ENCODE results near the gene RAB6A. TPM values are rescaled to one million over a fixed set of nuclear protein-coding genes. Genes with fewer than 3 reads are reported as not detected.
A peak's percentile ranks its signal among the peaks of the same experiment; 100 is the strongest.

Gene RAB6A
- total RNA-seq, 1 experiment from 2014 or later, result 142 TPM

GRCh38 chr11:73659961-73660360 lies 100.9 kb downstream of the RAB6A start:
- H3K9me3 ChIP-seq (ENCODE audit: insufficient read depth, low read depth), result no peaks in the 10 kb centered on the region
- H3K79me2 ChIP-seq (ENCODE audit: low read depth), result no peaks in the 10 kb centered on the region
- peaks cover 14% of the 10 kb centered on the region for H3K4me1 ChIP-seq (replicated peaks; ENCODE audit: insufficient read depth)
- H3F3A ChIP-seq (ENCODE audit: insufficient read depth, low read depth), result peaks cover 17% of the 10 kb centered on the region; the same call in 1 of the 2 replicates
- intact Hi-C loops (cut with micrococcal nuclease; ENCODE audit: unreplicated experiment), result loop anchor here (2.0 kb wide), 1 partner anchor 353 kb away; no protein-coding TSS in a partner anchor
- peak overlapping the region; percentile 41 for H3K4me2 ChIP-seq
- H3K36me3 ChIP-seq (ENCODE audit: low read depth), result no peaks in the 10 kb centered on the region
- DNase-seq, result peak; percentile 38 to 89
- ChIA-PET CTCF (interaction anchor here (1.0 to 4.5 kb wide), 5 partner anchors 12 to 351 kb away, joined by 4 to 59 read pairs (median 11); partner anchors contain the start of gene PLEKHB1), POLR2A (ENCODE audit: unreplicated experiment) (interaction anchor here (0.6 to 0.7 kb wide), 2 partner anchors 116 to 351 kb away, joined by 4 to 5 read pairs; no protein-coding TSS in a partner anchor)
- no TSS peak for BruUV-seq (replicated peaks)
- no peak overlapping the region for H2AFZ ChIP-seq
- H3K9me2 ChIP-seq (ENCODE audit: insufficient read depth), result no peaks in the 10 kb centered on the region
- no peaks in the 10 kb centered on the region for H3K27me3 ChIP-seq (ENCODE audit: insufficient read depth, low read depth)
- no peak overlapping the region for H3K4me3 ChIP-seq
- H4K20me1 ChIP-seq (ENCODE audit: insufficient read depth), result no peaks in the 10 kb centered on the region
- H3K27ac ChIP-seq, result no peak overlapping the region
- TF ChIP-seq EZH2 (IDR thresholded peaks at IDR 0.05; ENCODE audit: low read depth), result no peak
- TF ChIP-seq, protein P1, sequence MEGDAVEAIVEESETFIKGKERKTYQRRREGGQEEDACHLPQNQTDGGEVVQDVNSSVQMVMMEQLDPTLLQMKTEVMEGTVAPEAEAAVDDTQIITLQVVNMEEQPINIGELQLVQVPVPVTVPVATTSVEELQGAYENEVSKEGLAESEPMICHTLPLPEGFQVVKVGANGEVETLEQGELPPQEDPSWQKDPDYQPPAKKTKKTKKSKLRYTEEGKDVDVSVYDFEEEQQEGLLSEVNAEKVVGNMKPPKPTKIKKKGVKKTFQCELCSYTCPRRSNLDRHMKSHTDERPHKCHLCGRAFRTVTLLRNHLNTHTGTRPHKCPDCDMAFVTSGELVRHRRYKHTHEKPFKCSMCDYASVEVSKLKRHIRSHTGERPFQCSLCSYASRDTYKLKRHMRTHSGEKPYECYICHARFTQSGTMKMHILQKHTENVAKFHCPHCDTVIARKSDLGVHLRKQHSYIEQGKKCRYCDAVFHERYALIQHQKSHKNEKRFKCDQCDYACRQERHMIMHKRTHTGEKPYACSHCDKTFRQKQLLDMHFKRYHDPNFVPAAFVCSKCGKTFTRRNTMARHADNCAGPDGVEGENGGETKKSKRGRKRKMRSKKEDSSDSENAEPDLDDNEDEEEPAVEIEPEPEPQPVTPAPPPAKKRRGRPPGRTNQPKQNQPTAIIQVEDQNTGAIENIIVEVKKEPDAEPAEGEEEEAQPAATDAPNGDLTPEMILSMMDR (conservative IDR thresholded peaks at IDR 0.05), result no peak

- Histone ChIP-seq H2AFZ (no peak overlapping the region), H3K36me3 (ENCODE audit: low read depth) (no peaks in the 10 kb centered on the region), H3K9me3 (ENCODE audit: insufficient read depth, low read depth) (no peaks in the 10 kb centered on the region), H3K27me3 (ENCODE audit: insufficient read depth, low read depth) (no peaks in the 10 kb centered on the region), H4K20me1 (ENCODE audit: insufficient read depth) (no peaks in the 10 kb centered on the region), H3K4me3 (no peak overlapping the region), H3K79me2 (ENCODE audit: low read depth) (no peaks in the 10 kb centered on the region), H3K4me2 (no peak overlapping the region), H3K27ac (no peak overlapping the region), H3F3A (ENCODE audit: insufficient read depth, low read depth) (peaks cover 6% of the 10 kb centered on the region; the same call in 1 of the 2 replicates), H3K4me1 (replicated peaks; ENCODE audit: insufficient read depth) (peaks cover 14% of the 10 kb centered on the region), H3K9me2 (ENCODE audit: insufficient read depth) (no peaks in the 10 kb centered on the region)
- intact Hi-C loops (cut with micrococcal nuclease; ENCODE audit: unreplicated experiment), result no loop called here
- DNase-seq, result no peak
- CTCF ChIA-PET, result interaction anchor here (1.2 kb wide), 1 partner anchor 31 kb away, joined by 3 read pairs; no protein-coding TSS in a partner anchor
- TF ChIP-seq, protein P1 (conservative IDR thresholded peaks at IDR 0.05), result no peak
- no peak for TF ChIP-seq EZH2 (IDR thresholded peaks at IDR 0.05; ENCODE audit: low read depth)
- POLR2A ChIA-PET (ENCODE audit: unreplicated experiment), result no interaction called here
- BruUV-seq (replicated peaks), result no TSS peak
Observed at GRCh38 chr11:73656985-73657384, 103.9 kb downstream of the RAB6A start.

DNA sequence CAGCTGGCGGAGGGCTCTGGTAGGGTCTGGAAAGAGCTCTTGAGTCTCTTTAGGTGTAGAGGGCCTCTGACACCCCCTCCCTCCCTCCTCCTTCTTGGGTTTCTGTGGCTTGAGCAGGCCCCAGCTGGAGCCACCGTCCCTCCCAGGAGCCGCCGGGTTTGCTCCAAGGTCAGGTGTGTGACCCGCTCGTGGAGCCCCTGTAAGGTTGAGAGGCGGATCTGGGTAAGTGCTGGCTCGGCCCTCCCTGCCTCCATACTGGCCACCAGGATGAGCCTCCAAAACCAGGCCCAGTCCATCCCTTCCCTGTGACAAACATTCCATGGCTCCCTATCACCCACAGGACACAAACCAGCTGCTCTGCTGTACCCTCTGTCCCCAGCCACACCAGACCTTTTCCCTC lies 105.2 kb downstream of the RAB6A start:
- Histone ChIP-seq H4K20me1 (ENCODE audit: insufficient read depth) (no peaks in the 10 kb centered on the region), H3K4me3 (no peak overlapping the region), H3K9me2 (ENCODE audit: insufficient read depth) (no peaks in the 10 kb centered on the region), H3K27ac (no peak overlapping the region), H3F3A (ENCODE audit: insufficient read depth, low read depth) (peaks cover 6% of the 10 kb centered on the region; the same call in 1 of the 2 replicates), H3K9me3 (ENCODE audit: insufficient read depth, low read depth) (no peaks in the 10 kb centered on the region), H3K27me3 (ENCODE audit: insufficient read depth, low read depth) (no peaks in the 10 kb centered on the region), H3K4me2 (no peak overlapping the region), H3K36me3 (ENCODE audit: low read depth) (no peaks in the 10 kb centered on the region), H2AFZ (no peak overlapping the region), H3K79me2 (ENCODE audit: low read depth) (no peaks in the 10 kb centered on the region), H3K4me1 (replicated peaks; ENCODE audit: insufficient read depth) (peaks cover 14% of the 10 kb centered on the region)
- TF ChIP-seq, protein P1 (conservative IDR thresholded peaks at IDR 0.05), result no peak
- no TSS peak for BruUV-seq (replicated peaks)
- POLR2A ChIA-PET (ENCODE audit: unreplicated experiment), result no interaction called here
- intact Hi-C loops (cut with micrococcal nuclease; ENCODE audit: unreplicated experiment), result no loop called here
- no peak for DNase-seq
- CTCF ChIA-PET, result no interaction called here
